ENCODE results near the gene TMEM131. TPM values are rescaled to one million over a fixed set of nuclear protein-coding genes. Genes with fewer than 3 reads are reported as not detected.
A peak's percentile ranks its signal among the peaks of the same experiment; 100 is the strongest.

The TMEM131 gene
- total RNA-seq, 1 experiment from 2014 or later = 21.9 TPM

DNA sequence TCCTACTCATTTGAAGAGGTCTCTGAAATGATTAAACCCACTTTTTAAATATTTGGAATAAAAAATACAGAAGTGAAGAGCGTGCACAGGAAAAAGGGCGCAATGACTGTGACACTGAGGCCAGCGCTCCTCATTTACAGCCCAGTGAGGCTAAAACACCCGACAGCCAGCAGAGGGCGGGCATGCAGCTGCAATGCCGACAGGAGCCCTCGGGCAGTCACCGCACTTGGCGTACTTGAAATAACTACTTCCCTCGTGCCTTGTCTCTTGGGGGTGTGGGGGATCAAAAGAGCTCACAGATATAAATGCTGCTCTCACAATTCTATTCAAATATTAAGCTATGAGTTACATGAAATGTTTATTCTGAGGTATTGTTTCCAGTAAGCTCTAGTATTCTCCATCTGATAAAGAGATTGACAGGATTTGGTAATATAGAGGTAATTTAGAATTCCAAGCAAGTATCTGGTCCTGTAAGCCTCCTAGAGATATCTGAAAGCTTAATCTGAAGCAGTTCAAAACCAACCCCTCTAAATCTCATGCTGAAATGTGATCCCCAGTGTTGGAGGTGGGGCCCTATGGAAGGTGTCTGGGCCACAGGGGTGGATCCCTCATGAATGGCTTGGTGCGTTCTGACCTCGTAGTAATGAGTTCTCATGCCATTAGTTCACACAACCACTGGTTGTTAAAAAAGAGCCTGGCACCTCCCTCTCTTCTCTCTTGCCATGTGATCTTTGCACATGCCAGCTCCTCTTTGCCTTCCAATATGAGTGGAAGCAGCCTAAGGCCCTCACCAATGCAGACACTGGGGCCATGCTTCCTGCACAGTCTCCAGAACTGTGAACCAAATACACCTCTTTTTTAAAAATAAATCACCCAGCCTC is 188.8 kb downstream of the TMEM131 start:
- peak; percentile 53 for DNase-seq (ENCODE audit: low spot score)

DNA sequence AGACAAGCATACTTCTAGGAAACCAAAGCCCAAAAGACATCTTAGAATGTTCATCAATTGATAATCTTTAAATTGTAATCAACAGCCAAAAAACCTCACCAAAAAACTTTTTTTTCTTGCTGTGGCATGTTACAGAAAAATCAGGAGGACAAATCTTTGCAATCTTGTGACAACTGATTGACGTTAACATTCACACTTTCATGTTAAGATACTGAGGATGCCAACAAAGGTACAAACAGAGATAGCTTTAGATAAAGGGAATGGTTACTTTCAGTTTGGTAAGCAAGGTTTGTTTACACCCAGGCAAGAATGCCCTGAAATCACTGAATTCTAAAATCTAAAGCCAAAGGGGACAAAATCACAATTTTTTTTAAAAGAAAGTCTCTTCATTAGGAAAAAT is 190.0 kb downstream of the TMEM131 start:
- DNase-seq (ENCODE audit: low spot score) = no peak

DNA sequence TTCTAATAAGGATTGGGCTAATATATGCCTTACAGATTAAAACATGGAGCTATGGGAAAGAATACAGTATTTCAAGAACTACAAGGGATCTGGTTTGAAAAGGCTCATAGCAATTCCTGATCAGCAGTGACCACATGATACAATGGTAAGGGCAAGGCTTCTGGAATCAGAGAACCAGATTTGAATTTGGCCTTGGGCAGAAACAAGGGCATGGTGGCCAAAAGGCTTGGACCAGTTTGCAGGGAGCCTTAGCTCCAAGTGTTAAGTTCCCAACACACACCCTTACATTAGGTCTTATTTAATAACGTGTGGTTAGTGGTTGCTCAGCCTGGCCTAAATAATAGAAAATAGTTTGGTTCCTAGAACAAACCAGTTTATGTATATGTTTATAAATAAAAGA is 194.7 kb downstream of the TMEM131 start:
- no peak for DNase-seq (ENCODE audit: low spot score)

DNA sequence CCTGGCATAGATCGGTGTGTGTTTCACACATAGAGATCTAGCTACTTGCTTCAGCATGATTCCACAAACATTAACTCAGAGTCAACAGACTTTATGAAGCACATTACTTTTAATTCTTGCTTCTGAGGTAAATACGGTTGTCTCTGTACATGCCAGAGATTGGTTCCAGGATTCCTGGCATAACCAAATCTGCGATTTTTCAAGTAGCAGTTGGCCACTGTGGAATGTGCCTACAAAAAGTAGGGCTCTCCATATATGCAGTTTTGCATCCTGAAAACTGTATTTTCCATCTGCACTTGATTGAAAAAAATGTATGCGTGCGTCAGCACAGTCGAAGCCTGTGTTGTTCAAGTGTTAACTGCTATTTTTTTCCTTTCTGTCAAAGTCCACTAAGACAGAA is 197.3 kb downstream of the TMEM131 start:
- no peak for DNase-seq (ENCODE audit: low spot score)

DNA sequence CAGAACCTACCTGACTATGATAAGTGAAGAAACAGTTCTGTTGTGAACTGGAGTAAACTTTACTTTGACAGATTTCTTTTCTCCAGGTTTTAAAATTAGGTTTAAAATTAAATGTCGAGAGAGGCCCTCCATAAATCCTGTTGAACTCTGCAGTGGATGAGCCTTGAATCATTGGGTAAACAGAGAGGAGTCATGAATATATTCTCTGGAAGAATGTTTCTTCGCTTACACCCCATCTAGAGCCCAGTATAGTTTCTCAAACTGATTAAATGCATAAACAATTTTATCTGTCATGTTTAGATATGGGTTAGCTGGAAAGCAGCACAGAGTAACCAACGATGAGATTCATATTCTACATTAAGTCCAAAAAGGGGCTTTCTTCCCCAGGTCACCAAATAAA is 198.4 kb downstream of the TMEM131 start:
- DNase-seq (ENCODE audit: low spot score) = no peak

DNA sequence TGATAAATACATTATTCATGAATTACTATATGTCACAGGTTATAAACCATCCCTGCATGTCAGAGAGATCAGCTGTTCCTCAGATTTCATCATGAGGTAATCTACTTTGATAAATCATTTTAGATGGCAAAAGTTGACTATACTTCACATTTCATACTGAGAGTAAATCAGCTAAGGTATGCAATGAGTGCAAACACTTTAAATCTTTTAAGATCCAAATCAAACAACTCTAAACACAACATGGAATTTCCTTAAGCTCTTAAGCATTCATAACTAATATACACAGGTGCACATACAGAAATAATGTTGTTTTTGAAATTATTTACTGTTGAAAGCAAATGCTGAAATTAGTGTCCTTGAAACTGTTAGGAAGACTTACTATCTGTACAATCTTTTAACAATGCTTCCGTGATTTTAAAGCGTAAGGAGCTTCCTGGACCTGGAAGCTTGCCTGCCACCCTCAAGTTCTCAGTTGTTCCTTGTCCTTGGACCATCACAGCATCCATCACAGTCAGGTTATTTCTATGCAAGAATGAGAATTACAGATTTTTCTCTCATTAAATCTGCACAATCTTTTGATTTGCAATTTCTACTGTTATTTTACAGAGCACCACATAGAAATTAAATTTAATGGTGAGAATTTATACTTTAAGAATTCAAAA is 199.2 kb downstream of the TMEM131 start:
- no peak for DNase-seq (ENCODE audit: low spot score)

DNA sequence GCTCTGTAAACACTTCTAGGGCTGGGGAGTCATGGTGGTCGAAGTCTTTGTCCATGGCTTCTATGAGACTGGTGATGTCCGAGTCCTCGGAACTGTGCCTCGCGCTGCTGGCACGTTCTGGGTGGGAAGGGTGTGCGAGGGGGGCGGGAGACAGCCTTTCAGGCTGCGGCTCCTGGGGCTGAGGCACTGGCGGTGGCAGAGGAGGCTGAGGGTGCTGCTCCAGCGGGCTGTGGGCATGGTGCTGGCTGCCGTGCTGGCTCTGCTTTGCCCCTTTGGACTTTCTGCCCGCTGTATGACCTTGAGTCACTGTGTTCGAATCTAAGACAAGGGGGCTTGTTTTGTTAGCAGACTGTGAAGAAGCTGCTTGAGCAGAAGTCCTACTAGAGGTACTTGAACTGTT is 203.3 kb downstream of the TMEM131 start:
- DNase-seq (ENCODE audit: low spot score) = no peak

DNA sequence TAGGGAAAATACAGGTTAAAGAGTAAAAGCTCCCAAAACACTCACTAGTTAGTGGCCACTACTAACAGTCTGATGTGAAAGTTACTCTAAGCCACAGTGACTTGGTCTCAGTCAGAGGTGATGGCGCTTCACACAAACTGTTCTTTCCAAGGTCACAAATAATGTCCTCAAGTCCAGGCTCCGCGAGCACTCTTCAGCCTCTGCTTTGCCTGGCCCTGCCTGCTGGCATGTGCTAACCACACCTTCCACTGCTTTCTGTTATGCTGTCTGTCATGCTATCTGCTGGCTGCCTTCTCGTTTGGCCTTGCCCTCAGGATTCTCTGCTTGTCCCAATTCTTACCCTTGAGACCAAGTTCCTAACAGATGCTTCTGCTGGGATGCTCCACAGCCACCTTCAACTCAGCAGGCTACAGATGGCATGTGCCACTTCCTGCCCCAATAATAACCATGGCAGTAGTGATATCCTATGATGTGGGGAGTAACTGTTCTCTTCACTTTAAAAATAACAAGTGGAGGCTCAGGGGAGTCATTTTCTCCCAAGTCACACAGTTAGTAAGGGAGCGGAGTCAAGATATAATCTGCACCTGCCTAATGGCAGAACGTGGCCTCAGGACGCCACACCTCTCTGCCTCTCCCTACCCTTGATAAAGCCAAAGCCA is 206.6 kb downstream of the TMEM131 start:
- no peak for DNase-seq (ENCODE audit: low spot score)

DNA sequence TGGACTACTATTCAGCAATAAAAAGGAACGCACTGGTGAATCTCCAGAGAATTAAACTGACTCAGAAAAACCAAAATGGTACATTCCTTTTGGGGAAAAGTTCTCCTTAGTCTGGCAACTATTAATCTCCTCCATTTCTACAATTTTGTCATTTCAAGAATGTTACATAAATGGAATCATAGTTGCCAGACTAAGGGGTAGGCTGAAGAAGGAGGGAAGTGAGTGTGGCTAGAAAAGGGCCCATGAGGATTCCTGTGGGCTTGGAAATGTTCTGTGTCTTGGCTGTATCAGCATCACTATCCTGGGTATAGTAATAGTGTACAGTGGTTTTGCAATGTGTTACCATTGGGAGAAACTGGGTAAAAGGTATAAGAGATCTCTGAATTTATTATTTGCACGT is 209.9 kb downstream of the TMEM131 start:
- DNase-seq (ENCODE audit: low spot score) = no peak

DNA sequence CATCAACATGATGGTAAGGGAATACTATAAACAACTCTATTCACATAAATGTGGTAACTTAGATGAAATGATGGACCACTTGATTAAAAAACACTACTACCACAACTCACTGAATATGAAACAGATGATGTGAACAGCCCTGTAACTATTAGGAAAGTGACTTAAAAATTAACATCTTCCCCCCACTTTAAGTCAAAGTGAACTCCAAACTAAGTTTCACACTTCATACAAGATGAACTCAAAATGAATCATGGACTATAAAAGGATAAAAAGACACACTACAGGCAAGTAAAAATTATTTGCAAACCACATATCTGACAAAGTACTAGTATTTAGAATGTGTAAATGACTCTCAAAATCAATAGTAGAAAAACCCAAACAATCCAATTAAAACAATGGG is 210.8 kb downstream of the TMEM131 start:
- no peak for DNase-seq (ENCODE audit: low spot score)

DNA sequence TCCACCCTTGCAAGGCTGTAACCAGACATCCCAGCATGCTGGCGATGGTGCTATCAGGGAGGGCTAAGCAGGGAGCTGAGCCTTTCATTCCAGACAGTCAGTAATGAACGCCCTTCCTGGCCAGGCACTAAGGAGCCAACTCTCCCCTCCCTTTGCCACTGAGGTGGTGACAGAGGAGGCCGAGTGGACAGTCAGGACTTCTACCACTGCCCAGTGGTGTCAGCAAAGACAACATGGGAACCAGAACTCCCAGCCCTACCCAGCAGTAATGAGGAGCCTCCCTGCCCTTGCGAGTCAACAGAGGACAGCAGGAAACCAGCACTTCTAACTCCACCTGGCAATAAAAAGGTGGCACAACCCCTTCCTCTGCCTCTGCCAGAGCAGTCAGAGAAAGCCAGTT is 213.8 kb downstream of the TMEM131 start:
- no peak for DNase-seq (ENCODE audit: low spot score)

DNA sequence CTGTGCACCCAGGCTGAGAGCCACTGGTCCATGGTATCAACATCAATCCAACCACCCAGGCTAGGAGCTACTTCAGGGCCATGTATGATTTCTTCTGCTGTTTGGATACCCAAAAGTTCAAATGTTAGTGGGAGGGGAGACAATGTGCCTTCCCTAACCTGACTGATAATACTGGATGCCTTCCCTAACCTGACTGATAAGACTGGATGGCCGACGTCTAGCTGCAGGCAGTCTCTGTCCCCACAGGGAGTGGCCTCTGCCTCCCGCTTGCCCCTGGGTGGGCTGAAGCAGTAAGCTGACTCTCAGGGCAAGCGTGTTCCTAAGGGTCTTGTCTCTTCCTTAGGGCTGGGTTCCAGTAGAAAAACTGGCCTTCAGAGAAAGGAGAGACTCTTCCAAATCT is 216.6 kb downstream of the TMEM131 start:
- DNase-seq (ENCODE audit: low spot score) = no peak

DNA sequence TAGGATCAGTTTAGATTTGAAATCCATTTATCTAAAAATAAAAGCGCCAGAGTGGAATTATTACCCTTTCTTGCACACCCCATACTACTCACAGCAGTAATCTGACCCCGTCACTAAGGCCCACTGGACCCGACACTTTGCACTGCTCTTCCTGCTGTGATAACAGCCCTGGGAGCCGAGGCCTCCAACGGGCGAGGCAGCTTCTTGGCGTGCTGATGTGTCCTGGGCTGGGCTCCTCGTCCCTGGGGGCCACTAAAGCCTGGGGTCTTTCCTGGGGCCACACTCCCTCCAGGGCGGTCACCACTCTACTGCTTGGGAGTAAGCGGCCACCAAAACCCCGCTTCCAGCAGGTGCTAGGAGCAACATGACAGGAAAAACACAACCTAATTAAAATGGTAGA is 220.7 kb downstream of the TMEM131 start:
- no peak for DNase-seq (ENCODE audit: low spot score)

DNA sequence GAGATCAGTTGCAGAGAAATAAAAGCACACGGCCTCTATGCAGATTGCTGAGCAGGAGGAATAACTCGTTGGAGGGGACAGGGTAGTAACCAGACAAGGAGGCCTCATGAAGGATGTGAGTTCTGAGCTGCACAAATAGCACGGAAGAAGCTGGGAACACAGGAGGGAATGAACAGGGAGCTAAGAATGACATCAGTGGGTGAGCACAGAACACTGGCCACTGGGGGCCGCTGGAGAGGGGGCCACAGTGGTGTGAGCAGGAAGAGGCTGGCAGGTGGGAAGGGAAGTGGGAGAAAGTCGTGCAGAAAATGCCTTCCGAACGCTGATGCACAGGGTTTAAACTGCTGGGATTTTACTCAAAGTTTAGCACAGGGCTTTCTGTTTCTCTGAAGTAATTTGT is 221.3 kb downstream of the TMEM131 start:
- DNase-seq (ENCODE audit: low spot score) = no peak

DNA sequence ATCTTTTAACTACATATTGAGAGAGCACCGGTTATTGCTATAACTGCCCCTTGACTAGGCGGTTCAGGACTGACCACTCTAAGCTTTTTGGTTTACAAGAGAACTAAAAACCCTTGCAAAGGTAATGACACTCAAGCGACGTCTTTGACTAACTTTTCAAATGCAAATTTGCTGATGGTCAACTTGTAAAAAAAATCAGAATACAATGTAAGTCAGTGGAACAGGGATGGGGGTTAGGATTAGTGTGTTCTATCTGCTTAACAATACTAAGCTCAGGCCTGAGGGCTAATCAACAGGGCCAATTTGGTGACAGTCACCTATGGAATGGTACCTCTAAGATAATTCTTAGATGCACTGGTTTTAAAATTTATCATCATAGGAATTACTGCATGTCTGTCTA is 225.3 kb downstream of the TMEM131 start:
- DNase-seq (ENCODE audit: low spot score) = no peak

DNA sequence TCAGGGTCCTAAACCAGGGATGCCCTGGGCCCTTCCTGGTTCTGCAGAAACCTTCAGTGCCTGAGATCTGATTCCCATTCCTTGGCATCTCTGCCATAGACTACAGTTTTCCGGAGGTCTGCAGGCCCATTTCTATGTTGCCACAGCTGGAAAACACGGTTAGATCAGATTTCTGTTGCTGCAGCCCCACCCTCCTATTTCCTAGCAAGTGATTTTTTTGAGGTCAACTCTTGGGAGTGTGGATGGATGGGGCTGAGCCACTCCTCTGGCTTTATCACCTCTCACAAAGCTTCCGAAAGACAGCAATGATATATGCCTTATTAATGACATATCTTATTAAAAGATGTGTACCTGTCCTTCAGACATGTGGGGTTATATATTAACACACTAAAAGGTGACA is 226.0 kb downstream of the TMEM131 start:
- no peak for DNase-seq (ENCODE audit: low spot score)

DNA sequence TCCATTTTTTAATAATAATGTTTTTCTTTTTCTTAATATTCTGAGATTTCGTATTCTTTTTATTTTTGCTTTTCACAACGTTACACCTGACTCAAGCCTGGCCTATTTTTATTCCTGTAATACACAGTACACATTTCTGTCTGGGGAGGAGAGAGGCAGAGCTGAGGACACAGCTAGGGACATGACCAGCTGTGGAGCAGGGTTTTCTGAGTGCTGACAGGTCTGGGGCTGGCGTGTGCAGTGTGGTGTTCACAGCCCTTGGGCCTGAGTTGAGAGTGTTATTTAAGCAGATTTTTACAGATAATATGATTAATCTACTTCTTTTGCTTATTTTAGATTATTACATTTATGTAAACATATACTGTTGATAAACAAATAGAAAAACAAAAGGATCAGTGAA is 226.4 kb downstream of the TMEM131 start:
- no peak for DNase-seq (ENCODE audit: low spot score)

DNA sequence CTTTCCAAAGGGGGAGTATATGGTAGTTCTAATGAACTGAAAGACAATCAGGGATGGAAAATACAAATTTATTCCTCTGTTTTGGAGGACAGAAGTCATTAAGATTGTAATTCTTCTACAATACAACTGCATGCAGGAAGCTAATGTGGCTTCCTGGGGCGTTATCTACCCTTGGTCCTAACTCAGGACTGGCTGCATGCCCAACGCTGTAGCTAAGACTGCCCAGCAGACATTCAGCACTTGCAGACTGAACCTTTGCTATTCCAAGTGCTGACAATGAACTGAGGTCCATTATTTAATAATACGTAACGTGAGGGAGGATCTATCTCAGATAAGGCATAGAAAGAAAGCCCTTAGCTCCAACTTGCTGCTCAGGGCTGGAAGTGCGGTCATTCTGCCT is 229.2 kb downstream of the TMEM131 start:
- no peak for DNase-seq (ENCODE audit: low spot score)

DNA sequence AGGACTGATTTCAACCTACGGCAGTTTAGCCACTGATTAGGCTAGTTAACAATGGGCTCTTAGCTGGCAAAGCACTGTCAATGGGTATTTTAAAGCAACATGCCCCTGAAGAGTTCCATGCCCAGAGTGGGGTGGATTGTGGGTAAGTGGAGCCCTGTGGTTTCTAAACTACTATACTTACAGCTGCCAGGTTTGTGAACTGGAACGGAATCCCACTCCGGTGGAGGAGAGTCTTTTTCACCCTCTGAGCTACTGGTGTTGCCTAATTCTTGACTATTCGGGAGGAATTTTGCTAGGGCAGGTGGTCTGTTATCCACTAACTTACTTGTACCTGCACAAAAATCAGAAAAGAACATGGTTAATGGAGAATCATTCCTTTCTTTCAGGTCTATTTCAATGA is 229.8 kb downstream of the TMEM131 start:
- DNase-seq (ENCODE audit: low spot score) = no peak

DNA sequence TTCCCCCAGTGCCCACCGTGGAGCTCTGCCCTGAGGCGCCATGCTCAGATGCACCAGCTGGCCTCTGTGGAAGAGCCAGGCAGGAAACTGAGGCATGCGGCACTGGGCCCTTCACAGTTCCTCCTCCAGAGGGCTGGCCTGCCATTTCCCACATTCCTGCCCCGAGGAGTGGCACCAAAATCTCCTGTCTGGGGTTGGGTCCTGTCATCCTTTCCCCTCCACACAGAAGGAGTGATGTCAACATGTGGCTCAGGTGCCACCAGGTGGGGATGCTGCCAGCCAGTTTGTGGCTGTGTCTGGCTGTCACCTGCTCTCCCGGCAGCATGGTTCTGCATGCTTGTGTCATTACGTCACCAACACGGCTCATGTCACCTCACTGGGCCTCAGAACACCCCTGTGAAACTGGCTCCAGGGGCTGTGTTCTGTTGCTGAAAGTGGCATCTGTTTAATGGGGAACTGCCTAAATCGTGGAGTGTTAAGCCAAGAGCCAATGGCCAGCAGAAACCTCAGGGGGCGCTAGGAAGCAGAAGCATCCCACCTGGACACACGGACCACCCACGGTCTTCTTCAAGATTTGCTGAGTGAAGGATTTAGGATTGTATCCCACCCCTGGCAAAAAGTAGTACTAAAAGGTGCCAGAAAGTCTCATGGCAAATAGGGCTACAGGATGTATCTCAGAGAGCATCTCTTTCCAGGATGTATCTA is 231.0 kb downstream of the TMEM131 start:
- DNase-seq (ENCODE audit: low spot score) = no peak

DNA sequence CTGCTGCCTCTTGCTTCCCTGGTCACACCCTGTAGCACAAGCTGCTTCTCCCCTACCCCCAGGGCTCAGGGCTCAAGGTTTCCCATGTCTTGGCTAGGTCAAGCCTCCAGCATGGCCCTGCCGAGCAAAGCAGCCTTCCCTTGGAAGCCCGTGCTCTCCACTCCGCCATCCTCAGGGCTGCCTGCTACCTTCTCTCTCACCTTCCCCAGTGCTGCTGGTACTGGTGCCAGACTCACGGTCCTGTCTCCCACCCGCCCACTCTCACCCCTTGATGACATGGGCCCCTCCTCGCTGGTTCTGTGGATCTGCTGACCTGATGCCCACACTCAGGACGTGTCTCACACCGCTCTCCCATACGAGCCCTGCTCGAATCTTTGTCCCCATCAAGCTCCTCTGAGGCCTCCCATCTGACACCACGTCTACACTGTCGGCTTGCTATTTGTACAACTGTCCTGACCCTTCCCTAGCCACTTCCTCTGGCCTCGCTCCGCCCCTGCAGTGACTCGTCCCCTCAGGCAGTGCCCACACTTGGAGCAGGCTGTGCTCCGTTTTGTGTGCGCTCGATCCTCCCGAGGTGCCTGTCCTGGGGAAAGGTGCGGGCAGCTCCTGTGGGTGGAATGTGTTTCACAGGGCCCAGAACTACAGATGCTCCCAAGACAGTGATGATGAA is 232.4 kb downstream of the TMEM131 start:
- peak; percentile 33 for DNase-seq (ENCODE audit: low spot score)

DNA sequence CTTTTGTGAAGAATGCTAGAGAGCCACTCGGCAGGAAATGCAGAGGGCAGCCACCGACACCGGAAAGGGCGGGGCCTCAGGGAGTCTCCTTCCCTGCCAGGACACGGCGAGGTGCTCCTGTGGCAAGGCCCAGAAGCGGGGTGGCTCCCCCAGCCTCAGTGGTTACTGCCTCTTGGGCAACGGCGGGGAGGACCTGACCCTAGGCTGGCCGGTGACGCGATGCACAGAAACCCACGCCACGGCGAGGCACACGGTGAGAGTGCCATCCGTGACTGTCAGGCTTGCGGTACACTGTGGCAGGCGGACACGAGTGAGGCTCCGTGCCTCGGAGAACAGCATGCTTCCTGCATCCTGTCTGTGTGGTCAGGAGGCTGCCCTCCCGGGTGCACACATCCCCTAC is 234.6 kb downstream of the TMEM131 start:
- no peak for DNase-seq (ENCODE audit: low spot score)
